MM.1S (cell line): ENCODE measurements around the gene RUFY2.

Experiments used
- EZH2phosphoT487 ChIP-seq: fragments of 300-600 bp; sonication (generic); IDR thresholded peaks from 2 replicates; pipeline ENCODE4 v1.6.1; 2018; ENCODE audit warnings: antibody characterized with exemption, low read length
- TF ChIP-seq, protein P1 (sequence below): fragments of 300-600 bp; sonication (generic); IDR thresholded peaks from 2 replicates; pipeline ENCODE4 v1.5.1; 2016; ENCODE audit warnings: antibody characterized with exemption, low read length, mixed read lengths

DNA sequence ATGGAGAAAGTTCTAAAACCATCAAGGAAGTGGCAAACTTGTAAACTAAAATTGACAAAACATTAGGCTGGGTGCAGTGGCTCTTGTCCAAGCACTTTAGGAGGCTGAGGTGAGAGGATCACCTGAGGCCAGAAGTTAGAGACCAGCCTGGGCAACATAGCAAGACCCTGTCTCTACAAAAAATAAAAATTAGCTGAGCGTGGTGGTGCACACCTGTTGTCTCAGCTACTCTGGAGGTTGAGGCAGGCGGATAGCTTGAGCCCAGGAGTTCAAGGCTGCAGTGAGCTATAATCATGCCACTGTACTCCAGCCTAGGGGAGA lies 104.6 kb downstream of the RUFY2 start:
- TF ChIP-seq EZH2phosphoT487 = no peak
- TF ChIP-seq, protein P1, sequence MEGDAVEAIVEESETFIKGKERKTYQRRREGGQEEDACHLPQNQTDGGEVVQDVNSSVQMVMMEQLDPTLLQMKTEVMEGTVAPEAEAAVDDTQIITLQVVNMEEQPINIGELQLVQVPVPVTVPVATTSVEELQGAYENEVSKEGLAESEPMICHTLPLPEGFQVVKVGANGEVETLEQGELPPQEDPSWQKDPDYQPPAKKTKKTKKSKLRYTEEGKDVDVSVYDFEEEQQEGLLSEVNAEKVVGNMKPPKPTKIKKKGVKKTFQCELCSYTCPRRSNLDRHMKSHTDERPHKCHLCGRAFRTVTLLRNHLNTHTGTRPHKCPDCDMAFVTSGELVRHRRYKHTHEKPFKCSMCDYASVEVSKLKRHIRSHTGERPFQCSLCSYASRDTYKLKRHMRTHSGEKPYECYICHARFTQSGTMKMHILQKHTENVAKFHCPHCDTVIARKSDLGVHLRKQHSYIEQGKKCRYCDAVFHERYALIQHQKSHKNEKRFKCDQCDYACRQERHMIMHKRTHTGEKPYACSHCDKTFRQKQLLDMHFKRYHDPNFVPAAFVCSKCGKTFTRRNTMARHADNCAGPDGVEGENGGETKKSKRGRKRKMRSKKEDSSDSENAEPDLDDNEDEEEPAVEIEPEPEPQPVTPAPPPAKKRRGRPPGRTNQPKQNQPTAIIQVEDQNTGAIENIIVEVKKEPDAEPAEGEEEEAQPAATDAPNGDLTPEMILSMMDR = no peak
